ENCODE measurements around the gene ZBTB38.

Gene ZBTB38

GRCh38 chr3:141368062-141368924, at the start of gene ZBTB38:
Gene ZBTB38, plus strand, starts transcription at chr3:141368504. Its CDS starts 73,885 bp downstream, at chr3:141442389.
- no peak for DNase-seq (ENCODE audit: low read depth)

- no peak for DNase-seq (ENCODE audit: low read depth)
Observed at GRCh38 chr3:141320399-141321108, 47.8 kb upstream of the ZBTB38 start.

GRCh38 chr3:141321109-141321497, 47.2 kb upstream of the ZBTB38 start:
- no peak for DNase-seq (ENCODE audit: low read depth)

GRCh38 chr3:141323936-141324704, 44.2 kb upstream of the ZBTB38 start:
- no peak for DNase-seq (ENCODE audit: low read depth)

- no peak for DNase-seq (ENCODE audit: low read depth)
Observed at GRCh38 chr3:141326123-141326522, 42.2 kb upstream of the ZBTB38 start.

- DNase-seq (ENCODE audit: low read depth): no peak
Observed at GRCh38 chr3:141326626-141327025, 41.7 kb upstream of the ZBTB38 start.

GRCh38 chr3:141328286-141329166, 39.8 kb upstream of the ZBTB38 start:
- DNase-seq (ENCODE audit: low read depth): no peak

GRCh38 chr3:141330235-141330634, 38.1 kb upstream of the ZBTB38 start:
- DNase-seq (ENCODE audit: low read depth): no peak

GRCh38 chr3:141330718-141331376, 37.5 kb upstream of the ZBTB38 start:
- DNase-seq (ENCODE audit: low read depth): no peak

GRCh38 chr3:141331377-141332318, 36.7 kb upstream of the ZBTB38 start:
- no peak for DNase-seq (ENCODE audit: low read depth)

GRCh38 chr3:141332416-141332815, 35.9 kb upstream of the ZBTB38 start:
- DNase-seq (ENCODE audit: low read depth): no peak

GRCh38 chr3:141333836-141334626, 34.3 kb upstream of the ZBTB38 start:
- DNase-seq (ENCODE audit: low read depth): no peak

GRCh38 chr3:141334627-141335250, 33.6 kb upstream of the ZBTB38 start:
- DNase-seq (ENCODE audit: low read depth): no peak

- no peak for DNase-seq (ENCODE audit: low read depth)
Observed at GRCh38 chr3:141335531-141336061, 32.7 kb upstream of the ZBTB38 start.

- DNase-seq (ENCODE audit: low read depth): no peak
Observed at GRCh38 chr3:141336672-141337522, 31.4 kb upstream of the ZBTB38 start.

GRCh38 chr3:141337523-141337854, 30.8 kb upstream of the ZBTB38 start:
- no peak for DNase-seq (ENCODE audit: low read depth)

GRCh38 chr3:141337991-141338390, 30.3 kb upstream of the ZBTB38 start:
- DNase-seq (ENCODE audit: low read depth): no peak
